HG03432 (cell line): ENCODE results near the gene HERC4.
"Not testable (repeated sequence)": the region's sequence is repeated elsewhere in the genome, so short reads cannot be mapped to it uniquely, and the experiment has no call there.

Source experiments
- ATAC-seq: cut with Tn5 transposase; IDR thresholded peaks from one replicate; pipeline ENCODE4 v1.9.1; 2021; ENCODE audit warnings: mild to moderate bottlenecking, moderate library complexity; ENCODE audit not compliant: unreplicated experiment

HERC4 gene

GRCh38 chr10:68095153-68095552 is 20.1 kb upstream of the HERC4 start:
- ATAC-seq = no peak

GRCh38 chr10:68092512-68092911 is 17.4 kb upstream of the HERC4 start:
- no peak for ATAC-seq

- no peak for ATAC-seq
Measured at GRCh38 chr10:68090586-68090985, 15.5 kb upstream of the HERC4 start.

GRCh38 chr10:68088740-68089139 is 13.7 kb upstream of the HERC4 start:
- peak; percentile 72 for ATAC-seq

- no peak for ATAC-seq
Measured at GRCh38 chr10:68087685-68088401, 12.8 kb upstream of the HERC4 start.

GRCh38 chr10:68086910-68087684 is 12.0 kb upstream of the HERC4 start:
- no peak for ATAC-seq

- no peak for ATAC-seq
Measured at GRCh38 chr10:68086011-68086410, 10.9 kb upstream of the HERC4 start.

- ATAC-seq = no peak
Measured at GRCh38 chr10:68084469-68084868, 9.4 kb upstream of the HERC4 start.

GRCh38 chr10:68083953-68084352 is 8.9 kb upstream of the HERC4 start:
- ATAC-seq = no peak

- ATAC-seq = no peak
Measured at GRCh38 chr10:68082872-68083271, 7.8 kb upstream of the HERC4 start.

GRCh38 chr10:68081916-68082315 is 6.8 kb upstream of the HERC4 start:
- no peak for ATAC-seq

GRCh38 chr10:68080853-68081431 is 5.9 kb upstream of the HERC4 start:
- ATAC-seq = no peak

- ATAC-seq = no peak
Measured at GRCh38 chr10:68079434-68079833, 4.4 kb upstream of the HERC4 start.

- no peak for ATAC-seq
Measured at GRCh38 chr10:68077026-68077425, 1.9 kb upstream of the HERC4 start.

GRCh38 chr10:68076081-68076480 is 998 bp upstream of the HERC4 start:
- not testable (repeated sequence) for ATAC-seq

- ATAC-seq = no peak
Measured at GRCh38 chr10:68075550-68076004, 494 bp upstream of the HERC4 start.

- ATAC-seq = no peak
Measured at GRCh38 chr10:68074031-68074774, 880 bp downstream of the HERC4 start.

GRCh38 chr10:68073631-68074030 is 1.5 kb downstream of the HERC4 start:
- ATAC-seq = no peak

GRCh38 chr10:68067508-68067907 is 7.6 kb downstream of the HERC4 start:
- ATAC-seq = no peak

GRCh38 chr10:68067029-68067428 is 8.1 kb downstream of the HERC4 start:
- no peak for ATAC-seq

GRCh38 chr10:68053553-68053952 is 21.5 kb downstream of the HERC4 start:
- no peak for ATAC-seq
